HG03571 (cell line): Measurements from ENCODE around the gene TRABD2B.

Source experiments
- ATAC-seq: cut with Tn5 transposase; IDR thresholded peaks from one replicate; pipeline ENCODE4 v1.9.1; 2021; ENCODE audit not compliant: unreplicated experiment

The TRABD2B gene

GRCh38 chr1:47914218-47914938, 82.8 kb downstream of the TRABD2B start:
- ATAC-seq, result no peak

GRCh38 chr1:47913225-47913823, 83.9 kb downstream of the TRABD2B start:
- ATAC-seq, result no peak

- no peak for ATAC-seq
Measured at GRCh38 chr1:47912756-47913155, 84.4 kb downstream of the TRABD2B start.

- no peak for ATAC-seq
Measured at GRCh38 chr1:47911892-47912291, 85.3 kb downstream of the TRABD2B start.

GRCh38 chr1:47911424-47911823, 85.8 kb downstream of the TRABD2B start:
- ATAC-seq, result no peak

GRCh38 chr1:47908258-47908657, 88.9 kb downstream of the TRABD2B start:
- ATAC-seq, result no peak

GRCh38 chr1:47907177-47907528, 90.0 kb downstream of the TRABD2B start:
- no peak for ATAC-seq

GRCh38 chr1:47906527-47907176, 90.5 kb downstream of the TRABD2B start:
- no peak for ATAC-seq

GRCh38 chr1:47906009-47906432, 91.2 kb downstream of the TRABD2B start:
- no peak for ATAC-seq

- no peak for ATAC-seq
Measured at GRCh38 chr1:47903723-47904122, 93.5 kb downstream of the TRABD2B start.

GRCh38 chr1:47901001-47901575, 96.1 kb downstream of the TRABD2B start:
- ATAC-seq, result no peak

GRCh38 chr1:47898133-47898845, 98.9 kb downstream of the TRABD2B start:
- ATAC-seq, result no peak

GRCh38 chr1:47895279-47896125, 101.7 kb downstream of the TRABD2B start:
- ATAC-seq, result no peak

GRCh38 chr1:47894410-47895278, 102.5 kb downstream of the TRABD2B start:
- ATAC-seq, result no peak

- no peak for ATAC-seq
Measured at GRCh38 chr1:47893412-47893811, 103.8 kb downstream of the TRABD2B start.

- no peak for ATAC-seq
Measured at GRCh38 chr1:47890779-47891178, 106.4 kb downstream of the TRABD2B start.

- no peak for ATAC-seq
Measured at GRCh38 chr1:47888294-47888629, 108.9 kb downstream of the TRABD2B start.

- no peak for ATAC-seq
Measured at GRCh38 chr1:47887475-47888293, 109.5 kb downstream of the TRABD2B start.

- no peak for ATAC-seq
Measured at GRCh38 chr1:47887060-47887459, 110.1 kb downstream of the TRABD2B start.
